DMS53 (cell line): ENCODE results near the gene ZDHHC18.
"Not testable (repeated sequence)": the region's sequence is repeated elsewhere in the genome, so short reads cannot be mapped to it uniquely, and the experiment has no call there.

Experiments used
- DNase-seq: peaks from one replicate; lab custom pipeline; 2025; lab: John Stamatoyannopoulos, UW

ZDHHC18 gene

DNA sequence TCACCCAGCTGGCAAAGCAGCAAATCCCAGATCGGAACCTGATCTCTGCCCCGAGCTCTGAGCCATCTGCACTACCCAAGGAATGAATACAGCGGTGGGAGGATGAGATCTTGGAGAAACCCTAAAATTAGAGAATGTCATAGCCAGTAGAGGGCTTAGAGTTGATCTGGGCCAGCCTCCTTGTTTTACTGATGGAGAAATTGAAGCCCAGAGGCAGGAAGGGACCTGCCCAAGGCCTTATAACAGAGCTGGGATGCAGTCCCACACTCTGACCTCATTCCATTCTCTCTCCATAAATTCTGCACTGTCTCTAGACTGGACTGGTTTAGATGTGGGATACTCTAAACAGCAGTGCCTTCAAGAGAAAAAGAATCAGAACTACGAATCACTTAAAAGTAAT lies 31.7 kb downstream of the ZDHHC18 start:
- DNase-seq, result no peak

GRCh38 chr1:26858891-26859640 lies 32.6 kb downstream of the ZDHHC18 start:
- no peak for DNase-seq

- DNase-seq, result no peak
Observed at GRCh38 chr1:26861286-26861701, 34.8 kb downstream of the ZDHHC18 start.

GRCh38 chr1:26861889-26862378 lies 35.4 kb downstream of the ZDHHC18 start:
- no peak for DNase-seq

GRCh38 chr1:26862781-26863684 lies 36.5 kb downstream of the ZDHHC18 start, which contains the start of gene SFN:
TSS of gene SFN (plus strand) at chr1:26863149. CDS start at chr1:26863213, 64 bp downstream.
- peak; percentile 99 for DNase-seq

GRCh38 chr1:26863685-26864077 lies 37.2 kb downstream of the ZDHHC18 start:
- DNase-seq, result no peak

DNA sequence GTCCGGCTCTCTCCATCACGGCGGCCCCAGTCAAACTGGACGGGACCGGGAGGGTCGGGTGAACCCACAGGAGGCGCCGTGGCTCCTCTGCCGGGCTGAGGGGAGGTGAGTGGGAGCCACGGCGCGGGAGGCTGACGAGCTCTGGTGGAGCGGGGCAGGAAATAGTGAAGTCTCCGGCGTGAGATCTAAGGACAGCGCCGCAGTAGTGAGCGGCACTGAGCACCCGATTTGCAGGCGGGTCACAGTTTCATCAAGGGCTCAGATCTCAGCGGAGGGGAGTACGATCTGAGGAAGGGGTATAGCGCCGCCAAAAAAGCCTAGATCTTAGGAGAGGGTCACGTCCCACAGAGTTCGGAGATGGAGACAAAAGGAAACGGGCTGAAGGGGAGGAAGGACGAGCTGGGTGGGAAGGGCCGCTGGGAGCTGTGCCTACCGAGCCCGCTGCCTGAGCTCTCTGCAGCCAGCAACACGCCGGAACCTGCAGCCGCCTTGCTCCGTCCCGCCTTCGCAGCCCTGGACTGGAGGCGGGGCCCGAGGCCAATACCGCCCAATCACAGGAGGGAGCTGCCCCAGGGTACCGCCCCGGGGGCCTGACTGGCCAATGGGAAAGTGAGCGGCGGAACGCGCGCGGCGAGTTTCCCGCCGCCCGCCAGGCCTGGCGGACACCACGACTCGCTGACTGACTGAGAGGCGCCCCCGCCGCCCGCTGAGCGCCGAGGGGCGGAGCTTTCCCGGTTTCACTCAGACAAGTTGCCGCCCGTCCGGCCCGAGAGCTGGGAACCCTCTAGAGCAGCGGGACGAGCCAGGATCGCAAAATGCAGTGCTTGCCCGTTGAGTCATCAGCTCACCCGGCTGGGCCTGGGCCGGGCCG lies 38.4 kb downstream of the ZDHHC18 start:
- peak; percentile 99 for DNase-seq

- not testable (repeated sequence) for DNase-seq
Observed at GRCh38 chr1:26873097-26873496, 46.6 kb downstream of the ZDHHC18 start.

DNA sequence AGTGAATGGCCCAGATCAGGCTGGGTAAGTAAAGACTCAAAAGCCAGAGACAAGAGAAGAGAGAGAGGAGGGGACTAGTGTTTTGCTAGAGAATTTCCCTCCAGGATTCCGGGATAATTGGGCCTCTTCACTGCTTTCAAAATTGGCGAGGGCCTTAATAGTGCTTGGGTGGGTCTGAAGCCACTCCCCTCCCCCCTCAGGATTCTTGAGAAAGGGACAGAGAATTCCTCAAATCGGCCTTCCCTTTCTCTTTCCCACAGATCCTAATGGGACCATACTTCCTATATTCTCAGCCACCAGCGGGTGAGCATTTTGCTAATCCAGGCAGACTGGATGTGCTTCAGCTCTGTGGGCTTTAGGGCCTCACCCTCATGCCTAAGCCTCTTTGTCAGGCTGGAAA lies 48.4 kb downstream of the ZDHHC18 start:
- DNase-seq, result no peak

DNA sequence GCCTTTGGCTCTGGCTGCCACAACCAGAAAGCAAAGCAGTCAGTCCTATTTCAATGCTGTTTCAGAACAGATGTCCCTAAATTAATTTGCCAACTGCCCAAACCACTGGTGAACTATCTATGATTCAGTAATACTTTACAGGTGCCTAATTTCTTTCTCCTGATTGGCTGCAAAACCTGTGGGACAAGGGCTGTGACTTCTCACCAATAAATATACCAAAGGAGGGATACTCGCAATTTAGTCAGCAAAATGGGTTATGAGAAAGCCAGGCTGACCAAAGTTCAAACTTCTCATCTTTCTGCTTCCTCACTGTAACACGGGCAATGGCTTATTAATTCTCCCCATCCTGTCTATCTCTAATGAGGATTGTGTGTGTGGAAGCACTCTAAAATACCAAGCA lies 50.8 kb downstream of the ZDHHC18 start:
- no peak for DNase-seq

GRCh38 chr1:26879793-26880192 lies 53.3 kb downstream of the ZDHHC18 start:
- DNase-seq, result no peak

- not testable (repeated sequence) for DNase-seq
Observed at GRCh38 chr1:26881611-26882010, 55.1 kb downstream of the ZDHHC18 start.

- DNase-seq, result no peak
Observed at GRCh38 chr1:26882696-26883463, 56.4 kb downstream of the ZDHHC18 start.

GRCh38 chr1:26887125-26887524 lies 60.6 kb downstream of the ZDHHC18 start:
- peak; percentile 53 for DNase-seq

- DNase-seq, result no peak
Observed at GRCh38 chr1:26888231-26888630, 61.7 kb downstream of the ZDHHC18 start.

GRCh38 chr1:26889551-26890466 lies 63.3 kb downstream of the ZDHHC18 start, which contains the start of gene GPN2:
TSS of gene GPN2 (minus strand) at chr1:26890283. CDS start at chr1:26890096, 187 bp downstream.
- peak; percentile 91 for DNase-seq

GRCh38 chr1:26890467-26890796 lies 63.9 kb downstream of the ZDHHC18 start:
- peak; percentile 53 for DNase-seq

GRCh38 chr1:26894263-26894662 lies 67.8 kb downstream of the ZDHHC18 start:
- DNase-seq, result no peak

DNA sequence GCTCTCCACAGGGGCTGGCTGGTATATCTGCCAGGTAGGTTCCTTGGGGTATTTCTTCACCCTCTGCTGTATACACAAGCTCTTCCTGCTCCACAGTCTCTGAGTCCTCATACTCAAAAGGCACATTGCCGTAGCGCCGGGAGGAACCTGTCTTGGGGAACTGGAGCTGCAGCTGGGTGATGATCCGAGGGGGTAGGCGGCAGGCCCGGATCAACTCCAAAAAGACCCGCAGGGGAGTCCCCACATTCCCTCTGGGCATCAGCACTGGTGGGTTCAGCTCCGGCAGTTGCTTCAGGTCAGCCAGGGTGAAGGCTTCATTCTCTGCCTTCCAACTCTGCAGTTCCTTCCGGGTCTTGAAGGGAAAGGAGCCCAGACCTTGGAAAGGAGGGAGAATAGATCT lies 70.9 kb downstream of the ZDHHC18 start:
- no peak for DNase-seq
